Glutamatergic neuron (in vitro differentiated cells): ENCODE data around the gene KCNH2. TPM values are rescaled to one million over a fixed set of nuclear protein-coding genes. Genes with fewer than 3 reads are reported as not detected.
"Not testable (repeated sequence)": the region's sequence is repeated elsewhere in the genome, so short reads cannot be mapped to it uniquely, and the experiment has no call there.

Source experiments
- DNase-seq: peaks from one replicate; pipeline ENCODE4 v3.0.0; 2022
- H3K27ac Mint-ChIP-seq: one replicate; pipeline ENCODE4 v1.8.0; 2020; ENCODE audit warnings: mild to moderate bottlenecking, mixed read lengths, inconsistent platforms; ENCODE audit not compliant: unreplicated experiment
- H3K27me3 Mint-ChIP-seq: one replicate; pipeline ENCODE4 v1.8.0; 2020; ENCODE audit warnings: mild to moderate bottlenecking, moderate library complexity, mixed read lengths, inconsistent platforms; ENCODE audit not compliant: unreplicated experiment
- H3K36me3 Mint-ChIP-seq: one replicate; pipeline ENCODE4 v1.8.0; 2020; ENCODE audit warnings: mild to moderate bottlenecking, mixed read lengths, inconsistent platforms; ENCODE audit not compliant: unreplicated experiment
- H3K4me1 Mint-ChIP-seq: one replicate; pipeline ENCODE4 v1.8.0; 2020; ENCODE audit warnings: mild to moderate bottlenecking, low read depth, mixed read lengths, inconsistent platforms; ENCODE audit not compliant: unreplicated experiment
- H3K4me3 Mint-ChIP-seq: one replicate; pipeline ENCODE4 v1.8.0; 2020; ENCODE audit warnings: mild to moderate bottlenecking, mixed read lengths, inconsistent platforms; ENCODE audit not compliant: unreplicated experiment
- H3K9me3 Mint-ChIP-seq: one replicate; pipeline ENCODE4 v1.8.0; 2020; ENCODE audit warnings: mild to moderate bottlenecking, moderate library complexity, mixed read lengths, inconsistent platforms; ENCODE audit not compliant: unreplicated experiment
- total RNA-seq: library from RNA; stranded (reverse); fragmentation: NEBNext Ultra II Directional; extraction: Animal tissue kit (Norgen Biotek cat#: 25700); gene quantifications from one replicate; pipeline ENCODE4 v1.2.1, GENCODE V29; 2021; ENCODE audit not compliant: unreplicated experiment
- TF ChIP-seq, protein P1 (sequence below): fragments of 200-600 bp; sonication (generic); IDR thresholded peaks from one replicate; pipeline ENCODE4 v1.5.0; 2021; ENCODE audit not compliant: partially characterized antibody, unreplicated experiment

Gene KCNH2
- total RNA-seq, 1 donor from 2014 or later = 73.7 TPM

DNA sequence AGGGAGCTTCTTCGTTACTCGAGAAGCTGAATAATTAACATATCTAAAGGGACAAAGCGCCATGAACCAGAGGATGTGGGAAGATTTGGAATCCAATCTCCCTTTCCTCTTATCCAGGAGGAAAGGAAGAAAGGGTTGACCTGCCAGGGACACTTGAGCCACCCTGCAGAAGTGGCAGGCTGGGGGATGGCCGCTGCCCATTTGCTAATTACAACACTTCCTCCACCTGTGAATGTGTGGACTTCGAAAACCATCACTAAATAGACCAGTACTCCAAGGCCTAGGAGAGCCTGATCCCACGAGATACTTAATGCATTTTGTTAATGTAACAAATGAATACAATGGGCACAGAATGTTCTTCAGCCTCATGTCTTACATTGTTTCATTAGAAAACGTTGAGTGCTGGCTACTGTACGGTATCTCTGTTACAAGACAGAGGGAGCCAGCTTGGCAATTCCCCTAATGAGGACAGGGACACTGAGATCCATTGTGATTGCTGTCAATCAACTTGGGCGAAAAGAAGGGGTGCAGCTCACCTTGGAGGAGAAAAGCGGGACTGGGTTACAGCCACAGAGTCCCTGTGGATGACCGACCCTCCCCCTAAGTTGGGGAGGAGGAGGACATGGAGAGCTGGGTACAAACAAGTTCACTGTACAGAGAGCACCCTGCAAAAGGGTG lies 66.4 kb downstream of the KCNH2 start:
- Mint-ChIP-seq H3K4me1 (no peaks in the 10 kb centered on the region), H3K27ac (peak overlapping the region; percentile 25), H3K36me3 (peaks cover 5% of the 10 kb centered on the region), H3K27me3 (peaks cover 6% of the 10 kb centered on the region), H3K9me3 (peaks cover 2% of the 10 kb centered on the region), H3K4me3 (no peak overlapping the region)
- TF ChIP-seq, protein P1, sequence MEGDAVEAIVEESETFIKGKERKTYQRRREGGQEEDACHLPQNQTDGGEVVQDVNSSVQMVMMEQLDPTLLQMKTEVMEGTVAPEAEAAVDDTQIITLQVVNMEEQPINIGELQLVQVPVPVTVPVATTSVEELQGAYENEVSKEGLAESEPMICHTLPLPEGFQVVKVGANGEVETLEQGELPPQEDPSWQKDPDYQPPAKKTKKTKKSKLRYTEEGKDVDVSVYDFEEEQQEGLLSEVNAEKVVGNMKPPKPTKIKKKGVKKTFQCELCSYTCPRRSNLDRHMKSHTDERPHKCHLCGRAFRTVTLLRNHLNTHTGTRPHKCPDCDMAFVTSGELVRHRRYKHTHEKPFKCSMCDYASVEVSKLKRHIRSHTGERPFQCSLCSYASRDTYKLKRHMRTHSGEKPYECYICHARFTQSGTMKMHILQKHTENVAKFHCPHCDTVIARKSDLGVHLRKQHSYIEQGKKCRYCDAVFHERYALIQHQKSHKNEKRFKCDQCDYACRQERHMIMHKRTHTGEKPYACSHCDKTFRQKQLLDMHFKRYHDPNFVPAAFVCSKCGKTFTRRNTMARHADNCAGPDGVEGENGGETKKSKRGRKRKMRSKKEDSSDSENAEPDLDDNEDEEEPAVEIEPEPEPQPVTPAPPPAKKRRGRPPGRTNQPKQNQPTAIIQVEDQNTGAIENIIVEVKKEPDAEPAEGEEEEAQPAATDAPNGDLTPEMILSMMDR = no peak
- no peak for DNase-seq

GRCh38 chr7:150910996-150911422 lies 67.1 kb downstream of the KCNH2 start:
- TF ChIP-seq, protein P1 = no peak
- Mint-ChIP-seq H3K27ac (no peak overlapping the region), H3K9me3 (peaks cover 2% of the 10 kb centered on the region), H3K27me3 (peaks cover 4% of the 10 kb centered on the region), H3K36me3 (peaks cover 5% of the 10 kb centered on the region), H3K4me1 (no peaks in the 10 kb centered on the region), H3K4me3 (no peak overlapping the region)
- DNase-seq = no peak

DNA sequence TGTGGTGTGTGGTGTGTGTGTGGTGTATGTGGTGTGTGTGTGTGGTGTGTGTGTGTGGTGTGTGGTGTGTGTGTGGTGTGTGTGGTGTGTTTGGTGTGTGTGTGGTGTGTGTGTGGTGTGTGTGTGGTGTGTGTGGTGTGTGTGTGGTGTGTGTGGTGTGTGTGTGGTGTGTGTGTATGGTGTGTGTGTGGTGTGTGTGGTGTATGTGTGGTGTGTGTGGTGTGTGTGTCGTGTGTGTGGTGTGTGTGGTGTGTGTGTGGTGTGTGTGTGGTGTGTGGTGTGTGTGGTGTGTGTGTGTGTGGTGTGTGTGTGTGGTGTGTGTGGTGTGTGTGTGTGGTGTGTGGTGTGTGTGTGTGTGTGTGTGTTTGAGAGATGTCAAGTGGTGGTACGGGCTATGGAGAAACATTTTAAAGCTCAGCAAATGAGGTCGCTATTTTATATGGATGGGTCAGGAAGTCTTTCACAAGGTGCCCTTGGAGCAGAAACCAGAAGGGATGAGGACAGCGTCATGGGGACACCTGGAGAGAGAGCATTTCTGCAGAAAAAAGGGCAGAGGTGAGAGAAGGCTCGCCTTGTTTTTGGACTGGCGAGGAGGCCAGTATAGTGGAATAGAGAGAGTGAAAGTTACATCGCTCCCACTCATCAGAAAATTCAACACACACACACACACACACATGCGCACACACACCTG lies 67.7 kb downstream of the KCNH2 start:
- not testable (repeated sequence) for DNase-seq, H3K36me3 Mint-ChIP-seq, H3K4me3 Mint-ChIP-seq, H3K4me1 Mint-ChIP-seq, H3K9me3 Mint-ChIP-seq, H3K27ac Mint-ChIP-seq, H3K27me3 Mint-ChIP-seq

GRCh38 chr7:150909200-150909995 lies 68.7 kb downstream of the KCNH2 start:
- peaks cover 5% of the 10 kb centered on the region for H3K36me3 Mint-ChIP-seq
- TF ChIP-seq, protein P1 = no peak
- no peak overlapping the region for H3K27ac Mint-ChIP-seq
- H3K27me3 Mint-ChIP-seq = peaks cover 4% of the 10 kb centered on the region
- H3K4me3 Mint-ChIP-seq = no peak overlapping the region
- H3K4me1 Mint-ChIP-seq = no peaks in the 10 kb centered on the region
- no peaks in the 10 kb centered on the region for H3K9me3 Mint-ChIP-seq
- DNase-seq = no peak

DNA sequence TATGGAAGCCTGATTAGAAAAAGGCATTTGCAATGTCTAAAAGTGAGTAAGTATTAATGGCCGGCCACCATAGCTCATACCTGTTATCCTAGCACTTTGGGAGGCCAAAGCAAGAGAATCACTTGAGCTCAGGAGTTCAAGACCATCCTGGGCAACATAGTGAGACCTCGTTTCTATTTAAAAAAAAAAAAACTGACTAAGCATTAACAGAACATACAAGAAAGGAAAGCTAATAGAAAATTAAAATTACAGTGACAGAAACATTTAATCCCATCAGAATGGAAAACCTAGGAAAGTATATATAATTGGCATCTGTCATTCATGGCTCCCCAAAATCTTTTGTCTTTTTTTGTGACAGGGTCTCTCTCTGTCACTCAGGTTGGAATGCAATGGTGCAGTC lies 69.9 kb downstream of the KCNH2 start:
- peaks cover 4% of the 10 kb centered on the region for H3K27me3 Mint-ChIP-seq
- H3K4me3 Mint-ChIP-seq = no peak overlapping the region
- no peak overlapping the region for H3K27ac Mint-ChIP-seq
- DNase-seq = no peak
- no peaks in the 10 kb centered on the region for H3K4me1 Mint-ChIP-seq
- TF ChIP-seq, protein P1 = no peak
- H3K9me3 Mint-ChIP-seq = no peaks in the 10 kb centered on the region
- H3K36me3 Mint-ChIP-seq = peaks cover 5% of the 10 kb centered on the region
